ENCODE data around the gene SESN1. TPM values are rescaled to one million over a fixed set of nuclear protein-coding genes. Genes with fewer than 3 reads are reported as not detected.
"Not testable (repeated sequence)": the region's sequence is repeated elsewhere in the genome, so short reads cannot be mapped to it uniquely, and the experiment has no call there.

SESN1 gene
- polyA plus RNA-seq, 6 donors from 2014 or later: 28.4 to 148 (median 55.7) TPM

- H3K27ac Mint-ChIP-seq: peak overlapping the region in 2 of 6 donors; percentile 18 to 79
- H3K36me3 Mint-ChIP-seq: peaks cover 25 to 41% of the 10 kb centered on the region in 2 donors
- no peaks in the 10 kb centered on the region for H3K27me3 Mint-ChIP-seq
- H3K9me3 Mint-ChIP-seq: no peaks in the 10 kb centered on the region
- no peak for DNase-seq
- H3K4me1 Mint-ChIP-seq: peaks cover 0 to 5% (median 3%) of the 10 kb centered on the region in 3 donors
- ATAC-seq (ENCODE audit: low read depth in 2 of 2): no peak
- no peak overlapping the region for H3K4me3 Mint-ChIP-seq
These were observed 104.9 kb downstream of the SESN1 start for GRCh38 chr6:108989700-108990099.

GRCh38 chr6:108988765-108989164 lies 105.9 kb downstream of the SESN1 start:
- DNase-seq (no peak), ATAC-seq (ENCODE audit: low read depth in 2 of 2) (no peak)
- H3K36me3 Mint-ChIP-seq: peaks cover 25 to 48% of the 10 kb centered on the region in 2 donors
- no peak overlapping the region for H3K27ac Mint-ChIP-seq
- H3K27me3 Mint-ChIP-seq: no peaks in the 10 kb centered on the region
- peaks cover 0 to 5% (median 3%) of the 10 kb centered on the region in 3 donors for H3K4me1 Mint-ChIP-seq
- H3K4me3 Mint-ChIP-seq: no peak overlapping the region
- peaks cover 0 to under 1% (median 0%) of the 10 kb centered on the region in 7 donors for H3K9me3 Mint-ChIP-seq

GRCh38 chr6:108988296-108988695 lies 106.3 kb downstream of the SESN1 start:
- DNase-seq (no peak), ATAC-seq (ENCODE audit: low read depth in 2 of 2) (no peak)
- H3K27me3 Mint-ChIP-seq: no peaks in the 10 kb centered on the region
- peaks cover 0 to 2% (median 0%) of the 10 kb centered on the region in 7 donors for H3K9me3 Mint-ChIP-seq
- H3K27ac Mint-ChIP-seq: no peak overlapping the region
- peaks cover 25 to 48% of the 10 kb centered on the region in 2 donors for H3K36me3 Mint-ChIP-seq
- H3K4me1 Mint-ChIP-seq: peaks cover 0 to 5% (median 3%) of the 10 kb centered on the region in 3 donors
- no peak overlapping the region for H3K4me3 Mint-ChIP-seq

- Mint-ChIP-seq H3K27ac (no peak overlapping the region), H3K9me3 (peaks cover 0 to 4% (median 0%) of the 10 kb centered on the region in 7 donors), H3K36me3 (peaks cover 25 to 48% of the 10 kb centered on the region in 2 donors), H3K4me1 (peaks cover 0 to 5% (median 3%) of the 10 kb centered on the region in 3 donors), H3K4me3 (no peak overlapping the region), H3K27me3 (no peaks in the 10 kb centered on the region)
- no peak for DNase-seq
- no peak for ATAC-seq (ENCODE audit: low read depth in 2 of 2)
These were observed 107.5 kb downstream of the SESN1 start for GRCh38 chr6:108987156-108987555.

GRCh38 chr6:108985301-108985700 lies 109.3 kb downstream of the SESN1 start:
- H3K27ac Mint-ChIP-seq: no peak overlapping the region
- H3K9me3 Mint-ChIP-seq: peaks cover 0 to 7% (median 2%) of the 10 kb centered on the region in 7 donors
- H3K4me1 Mint-ChIP-seq: peaks cover 0 to 3% (median 0%) of the 10 kb centered on the region in 3 donors
- ATAC-seq (ENCODE audit: low read depth in 2 of 2): no peak
- H3K4me3 Mint-ChIP-seq: no peak overlapping the region
- no peak for DNase-seq
- H3K36me3 Mint-ChIP-seq: peaks cover 8 to 32% of the 10 kb centered on the region in 2 donors
- H3K27me3 Mint-ChIP-seq: no peaks in the 10 kb centered on the region

GRCh38 chr6:108983151-108983550 lies 111.5 kb downstream of the SESN1 start:
- H3K4me1 Mint-ChIP-seq: peaks cover 0 to 6% (median 3%) of the 10 kb centered on the region in 3 donors
- H3K36me3 Mint-ChIP-seq: peaks cover 9 to 33% of the 10 kb centered on the region in 2 donors
- H3K9me3 Mint-ChIP-seq: peaks cover 0 to 13% (median 7%) of the 10 kb centered on the region in 7 donors
- no peak overlapping the region for H3K4me3 Mint-ChIP-seq
- no peak for ATAC-seq (ENCODE audit: low read depth in 2 of 2)
- peak overlapping the region in 1 of 6 donors; percentile 40 for H3K27ac Mint-ChIP-seq
- no peaks in the 10 kb centered on the region for H3K27me3 Mint-ChIP-seq
- DNase-seq: no peak

- Mint-ChIP-seq H3K36me3 (peaks cover 9 to 30% of the 10 kb centered on the region in 2 donors), H3K9me3 (peaks cover 0 to 17% (median 7%) of the 10 kb centered on the region in 7 donors), H3K4me3 (no peak overlapping the region), H3K27ac (peak overlapping the region in 1 of 6 donors; percentile 31), H3K4me1 (peaks cover 0 to 9% (median 3%) of the 10 kb centered on the region in 3 donors), H3K27me3 (no peaks in the 10 kb centered on the region)
- ATAC-seq (ENCODE audit: low read depth in 2 of 2): no peak
- no peak for DNase-seq
These were observed 112.2 kb downstream of the SESN1 start for GRCh38 chr6:108982154-108983113.

- not testable (repeated sequence) for H3K27me3 Mint-ChIP-seq; DNase-seq; H3K4me1 Mint-ChIP-seq; H3K4me3 Mint-ChIP-seq; H3K27ac Mint-ChIP-seq; H3K36me3 Mint-ChIP-seq; ATAC-seq (ENCODE audit: low read depth in 2 of 2)
- peaks cover 0 to 27% (median 12%) of the 10 kb centered on the region in 7 donors for H3K9me3 Mint-ChIP-seq
These were observed 116.0 kb downstream of the SESN1 start for GRCh38 chr6:108978638-108979037.

GRCh38 chr6:108974201-108974600 lies 120.4 kb downstream of the SESN1 start:
- Mint-ChIP-seq H3K36me3 (no peaks in the 10 kb centered on the region), H3K27ac (peak overlapping the region in 2 of 6 donors; percentile 42 to 58), H3K4me1 (peaks cover 0 to 9% (median 0%) of the 10 kb centered on the region in 3 donors), H3K27me3 (no peaks in the 10 kb centered on the region), H3K9me3 (peaks cover 0 to 17% (median 9%) of the 10 kb centered on the region in 7 donors), H3K4me3 (no peak overlapping the region)
- no peak for ATAC-seq (ENCODE audit: low read depth in 2 of 2)
- no peak for DNase-seq

GRCh38 chr6:108969776-108970175 lies 124.9 kb downstream of the SESN1 start:
- Mint-ChIP-seq H3K9me3 (no peaks in the 10 kb centered on the region), H3K27ac (no peak overlapping the region), H3K4me3 (no peak overlapping the region), H3K4me1 (peaks cover 5 to 22% (median 12%) of the 10 kb centered on the region in 3 donors), H3K27me3 (no peaks in the 10 kb centered on the region), H3K36me3 (no peaks in the 10 kb centered on the region)
- no peak for DNase-seq
- ATAC-seq (ENCODE audit: low read depth in 2 of 2): no peak

GRCh38 chr6:108968325-108969316 lies 126.0 kb downstream of the SESN1 start:
- Mint-ChIP-seq H3K4me3 (peak overlapping the region in 1 of 8 donors; percentile 2), H3K9me3 (no peaks in the 10 kb centered on the region), H3K27ac (peak overlapping the region in 3 of 6 donors; percentile 4 to 71 (median 42)), H3K27me3 (no peaks in the 10 kb centered on the region), H3K36me3 (no peaks in the 10 kb centered on the region), H3K4me1 (peaks cover 5 to 22% (median 12%) of the 10 kb centered on the region in 3 donors)
- DNase-seq (no peak), ATAC-seq (ENCODE audit: low read depth in 2 of 2) (no peak)

- H3K4me1 Mint-ChIP-seq: peaks cover 5 to 22% (median 12%) of the 10 kb centered on the region in 3 donors
These were observed 127.5 kb downstream of the SESN1 start for GRCh38 chr6:108966855-108967755.

More at GRCh38 chr6:108966855-108967755, 127.5 kb downstream of the SESN1 start:
- ATAC-seq (ENCODE audit: low read depth in 2 of 2): peak; percentile 30 to 55
- H3K9me3 Mint-ChIP-seq: no peaks in the 10 kb centered on the region
- H3K27ac Mint-ChIP-seq: peak overlapping the region in 4 of 6 donors; percentile 3 to 29 (median 14)
- peak overlapping the region in 1 of 8 donors; percentile 6 for H3K4me3 Mint-ChIP-seq
- DNase-seq: no peak
- H3K27me3 Mint-ChIP-seq: no peaks in the 10 kb centered on the region
- H3K36me3 Mint-ChIP-seq: no peaks in the 10 kb centered on the region
